GM19240 (cell line): Measurements from ENCODE around the gene CLEC19A.
A peak's percentile ranks its signal among the peaks of the same experiment; 100 is the strongest.
"Not testable (repeated sequence)": the region's sequence is repeated elsewhere in the genome, so short reads cannot be mapped to it uniquely, and the experiment has no call there.

ENCODE experiments used
- DNase-seq: peaks from one replicate; pipeline ENCODE4 v3.0.0; 2011; ENCODE audit warnings: low spot score; ENCODE audit not compliant: insufficient read length

CLEC19A gene

GRCh38 chr16:19286827-19287226 is 1.3 kb downstream of the CLEC19A start:
- DNase-seq = no peak

GRCh38 chr16:19287241-19287640 is 1.7 kb downstream of the CLEC19A start:
- no peak for DNase-seq

- DNase-seq = no peak
Measured at GRCh38 chr16:19288872-19289799, 3.6 kb downstream of the CLEC19A start.

GRCh38 chr16:19289811-19290485 is 4.4 kb downstream of the CLEC19A start:
- DNase-seq = no peak

GRCh38 chr16:19290860-19291259 is 5.3 kb downstream of the CLEC19A start:
- DNase-seq = no peak

- no peak for DNase-seq
Measured at GRCh38 chr16:19291475-19291874, 5.9 kb downstream of the CLEC19A start.

GRCh38 chr16:19292186-19292585 is 6.7 kb downstream of the CLEC19A start:
- DNase-seq = no peak

GRCh38 chr16:19294156-19294649 is 8.7 kb downstream of the CLEC19A start:
- DNase-seq = peak; percentile 35

- no peak for DNase-seq
Measured at GRCh38 chr16:19295393-19295792, 9.9 kb downstream of the CLEC19A start.

GRCh38 chr16:19297454-19297853 is 11.9 kb downstream of the CLEC19A start:
- no peak for DNase-seq

GRCh38 chr16:19299565-19299964 is 14.0 kb downstream of the CLEC19A start:
- no peak for DNase-seq

GRCh38 chr16:19301931-19302330 is 16.4 kb downstream of the CLEC19A start:
- DNase-seq = no peak

- no peak for DNase-seq
Measured at GRCh38 chr16:19304750-19305149, 19.2 kb downstream of the CLEC19A start.

- DNase-seq = no peak
Measured at GRCh38 chr16:19305443-19305842, 19.9 kb downstream of the CLEC19A start.

- no peak for DNase-seq
Measured at GRCh38 chr16:19307587-19308241, 22.2 kb downstream of the CLEC19A start.

GRCh38 chr16:19308392-19308791 is 22.9 kb downstream of the CLEC19A start:
- DNase-seq = no peak

GRCh38 chr16:19309178-19309577 is 23.6 kb downstream of the CLEC19A start:
- no peak for DNase-seq

GRCh38 chr16:19314718-19315425 is 29.3 kb downstream of the CLEC19A start:
- no peak for DNase-seq

- DNase-seq = no peak
Measured at GRCh38 chr16:19315889-19316433, 30.4 kb downstream of the CLEC19A start.

GRCh38 chr16:19316846-19317245 is 31.3 kb downstream of the CLEC19A start:
- DNase-seq = no peak

- DNase-seq = not testable (repeated sequence)
Measured at GRCh38 chr16:19321186-19321585, 35.7 kb downstream of the CLEC19A start.
